AG04449 (cell line): Measurements from ENCODE around the gene BPIFB1.

ENCODE experiments used
- CTCF ChIA-PET: fragments of 350-600 bp; formaldehyde crosslinking; extraction: SDS; loops from one replicate; lab custom pipeline; 2021; ENCODE audit warnings: antibody characterized with exemption; lab: Yijun Ruan, JAX
- POLR2A ChIA-PET: fragments of 400-600, 350-600 bp; formaldehyde crosslinking; extraction: SDS; loops from one replicate; lab custom pipeline; 2020; ENCODE audit warnings: antibody characterized with exemption, inconsistent platforms; lab: Yijun Ruan, JAX
- DNase-seq: peaks from one replicate; pipeline ENCODE4 v3.0.0-alpha.2; 2010; ENCODE audit warnings: low read depth, low spot score
- H3K4me3 ChIP-seq: 2 replicates; pipeline ENCODE4 v1.5.1; 2011; ENCODE audit warnings: low read depth, mild to moderate bottlenecking, control low read depth, low read length
- TF ChIP-seq, protein P1 (sequence below): IDR thresholded peaks from one replicate; pipeline ENCODE4 v1.5.1; 2011; ENCODE audit warnings: mild to moderate bottlenecking, moderate library complexity, low read length, control low read depth, inconsistent platforms; ENCODE audit not compliant: insufficient read depth; ENCODE audit errors: missing control alignments

The BPIFB1 gene

DNA sequence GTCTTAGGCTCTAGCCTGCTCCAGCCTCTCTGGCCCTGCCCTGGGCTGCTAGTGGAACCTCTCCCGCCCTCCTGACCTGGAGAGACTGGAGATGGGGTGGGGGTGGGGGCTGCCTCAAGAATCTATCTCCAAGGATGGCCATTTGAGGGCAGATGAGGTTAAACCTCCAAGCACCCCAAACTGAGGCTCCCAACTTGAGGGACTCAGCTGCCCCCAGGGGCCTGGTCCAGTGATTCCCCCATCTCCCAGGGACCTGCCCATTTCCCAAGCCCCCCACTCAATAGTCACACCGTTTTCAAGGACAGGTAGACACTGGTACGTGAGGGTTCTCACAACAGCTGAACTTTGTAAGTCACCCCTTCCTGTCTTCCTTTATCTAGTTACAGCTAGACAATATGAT, 7.1 kb upstream of the BPIFB1 start:
- H3K4me3 ChIP-seq, result no peak overlapping the region
- TF ChIP-seq, protein P1, sequence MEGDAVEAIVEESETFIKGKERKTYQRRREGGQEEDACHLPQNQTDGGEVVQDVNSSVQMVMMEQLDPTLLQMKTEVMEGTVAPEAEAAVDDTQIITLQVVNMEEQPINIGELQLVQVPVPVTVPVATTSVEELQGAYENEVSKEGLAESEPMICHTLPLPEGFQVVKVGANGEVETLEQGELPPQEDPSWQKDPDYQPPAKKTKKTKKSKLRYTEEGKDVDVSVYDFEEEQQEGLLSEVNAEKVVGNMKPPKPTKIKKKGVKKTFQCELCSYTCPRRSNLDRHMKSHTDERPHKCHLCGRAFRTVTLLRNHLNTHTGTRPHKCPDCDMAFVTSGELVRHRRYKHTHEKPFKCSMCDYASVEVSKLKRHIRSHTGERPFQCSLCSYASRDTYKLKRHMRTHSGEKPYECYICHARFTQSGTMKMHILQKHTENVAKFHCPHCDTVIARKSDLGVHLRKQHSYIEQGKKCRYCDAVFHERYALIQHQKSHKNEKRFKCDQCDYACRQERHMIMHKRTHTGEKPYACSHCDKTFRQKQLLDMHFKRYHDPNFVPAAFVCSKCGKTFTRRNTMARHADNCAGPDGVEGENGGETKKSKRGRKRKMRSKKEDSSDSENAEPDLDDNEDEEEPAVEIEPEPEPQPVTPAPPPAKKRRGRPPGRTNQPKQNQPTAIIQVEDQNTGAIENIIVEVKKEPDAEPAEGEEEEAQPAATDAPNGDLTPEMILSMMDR, result no peak
- DNase-seq, result no peak
- ChIA-PET POLR2A (no interaction called here), CTCF (interaction anchor here (1.8 kb wide), 1 partner anchor 13 kb away, joined by 6 read pairs; no protein-coding TSS in a partner anchor)

- TF ChIP-seq, protein P1, result no peak
- H3K4me3 ChIP-seq, result no peak overlapping the region
- POLR2A ChIA-PET, result no interaction called here
- CTCF ChIA-PET, result interaction anchor here (1.8 kb wide), 1 partner anchor 14 kb away, joined by 6 read pairs; no protein-coding TSS in a partner anchor
- DNase-seq, result no peak
Observed at GRCh38 chr20:33276303-33277113, 6.5 kb upstream of the BPIFB1 start.

DNA sequence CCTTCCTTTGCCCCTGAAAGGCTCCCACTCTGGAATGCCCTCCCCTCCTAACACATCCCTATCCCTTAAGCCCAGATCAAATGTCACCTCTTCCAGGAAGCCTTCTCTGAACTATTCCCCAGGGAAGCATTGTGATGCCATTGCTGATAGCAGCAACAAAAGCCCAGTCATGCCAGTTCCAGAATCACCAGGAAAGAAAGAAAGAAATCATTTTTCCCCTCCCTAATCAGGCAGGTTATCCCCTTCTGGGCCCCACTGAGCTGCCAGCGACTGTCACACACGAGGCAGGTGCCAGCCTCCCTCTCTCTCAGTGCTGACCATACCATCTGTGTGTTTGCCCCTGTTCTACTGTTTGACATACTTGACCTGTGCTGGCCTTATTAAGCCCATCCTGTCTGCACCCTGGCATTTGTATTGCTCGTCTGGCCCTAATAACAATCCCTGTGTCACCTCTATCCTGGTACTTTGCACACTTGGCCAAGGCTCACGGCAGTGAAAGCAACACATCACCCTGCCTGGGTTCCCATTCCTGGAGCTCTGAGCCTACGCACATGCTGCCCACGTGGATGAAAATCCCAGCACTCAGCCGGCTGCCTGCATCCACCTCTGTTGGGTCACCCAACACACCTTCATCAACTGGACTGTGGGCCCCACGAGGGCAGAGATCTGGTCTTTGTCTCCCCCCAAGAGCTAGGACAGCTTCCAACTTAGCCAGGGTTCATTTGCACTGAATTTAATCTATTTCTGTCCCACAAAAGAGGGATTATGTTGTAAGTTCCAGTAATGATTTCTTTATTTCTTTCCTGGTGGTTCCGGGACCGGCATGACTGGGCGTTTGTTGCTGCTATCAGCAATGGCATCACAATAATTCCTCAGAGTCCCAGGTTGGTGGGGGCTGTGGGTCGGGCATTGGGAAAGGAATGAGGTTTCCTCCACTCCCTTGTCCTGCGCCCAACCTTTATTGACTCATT, 5.3 kb upstream of the BPIFB1 start:
- ChIA-PET CTCF (no interaction called here), POLR2A (no interaction called here)
- no peak for DNase-seq
- H3K4me3 ChIP-seq, result no peak overlapping the region
- TF ChIP-seq, protein P1, result no peak

DNA sequence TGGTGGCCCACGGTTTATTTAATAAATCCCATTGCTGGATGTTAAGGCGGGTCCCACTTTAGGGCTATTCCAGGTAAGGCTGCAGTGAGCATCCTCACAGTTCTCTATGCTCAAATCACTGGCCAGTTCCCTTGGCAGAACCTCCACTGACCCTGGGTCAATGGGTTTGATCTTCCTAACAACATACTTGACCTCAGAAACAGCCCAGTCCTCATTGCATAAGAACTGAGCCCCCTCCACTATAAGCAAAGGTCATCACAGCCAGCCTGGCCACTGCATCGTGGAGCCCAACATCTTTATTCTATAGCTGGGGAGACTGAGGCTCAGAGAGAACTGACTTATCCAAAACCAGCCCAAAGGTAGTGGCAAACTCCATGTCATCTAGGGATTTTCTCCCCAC, 4.3 kb upstream of the BPIFB1 start:
- H3K4me3 ChIP-seq, result no peak overlapping the region
- DNase-seq, result no peak
- CTCF ChIA-PET, result interaction anchor here (1.0 to 1.3 kb wide), 2 partner anchors 13 to 16 kb away, joined by 3 read pairs; no protein-coding TSS in a partner anchor
- POLR2A ChIA-PET, result no interaction called here
- TF ChIP-seq, protein P1, result no peak

GRCh38 chr20:33279261-33279910, 3.6 kb upstream of the BPIFB1 start:
- H3K4me3 ChIP-seq, result no peak overlapping the region
- TF ChIP-seq, protein P1, result no peak
- POLR2A ChIA-PET, result no interaction called here
- no peak for DNase-seq
- CTCF ChIA-PET, result interaction anchor here (0.6 to 1.3 kb wide), 3 partner anchors 12 to 375 kb away, joined by 3 read pairs; no protein-coding TSS in a partner anchor
